Activated CD4-positive, alpha-beta T cell treated with anti-CD3 and anti-CD28 coated beads, Interleukin-2, Interleukin-6, amounts not matched to agents 100 ng/mL and 50 ng/mL, durations not matched to agents 16 hours and 8 hours (primary cell): ENCODE measurements around the gene NNAT.

Experiments used
- DNase-seq: peaks from one replicate; pipeline ENCODE4 v3.0.0-alpha.2; 2020

The NNAT gene

DNA sequence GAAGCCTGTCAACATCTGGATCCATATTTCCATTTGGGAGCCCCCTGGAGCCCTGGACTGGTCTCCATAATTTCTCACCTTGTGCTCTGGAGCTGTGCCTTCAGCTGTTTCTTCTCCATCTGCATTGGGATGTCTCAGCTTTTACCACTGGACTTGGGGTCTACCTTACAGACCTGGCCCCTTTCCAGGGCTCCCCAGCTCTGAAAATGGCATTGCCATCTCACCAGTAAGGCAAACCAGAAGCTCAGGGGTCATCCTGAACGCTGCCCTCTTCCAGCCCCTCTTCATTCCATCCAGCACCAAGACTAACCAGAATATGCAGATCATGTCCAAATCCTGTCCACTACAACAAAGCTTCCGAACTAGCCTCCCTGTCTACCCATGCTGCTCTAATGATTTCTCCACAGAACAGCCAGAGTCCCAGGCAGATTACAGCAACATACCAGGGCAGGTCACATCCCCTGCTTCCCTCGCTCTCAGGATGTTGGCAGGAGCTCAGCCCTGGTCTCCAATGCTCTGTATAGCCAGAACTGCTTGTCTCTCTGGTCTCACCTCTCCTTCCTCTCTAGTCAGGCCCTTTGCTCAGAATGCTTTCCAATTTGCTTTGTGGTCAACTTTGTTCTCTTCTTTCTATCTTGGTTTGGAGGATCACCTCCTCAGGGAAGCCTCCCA, 17.7 kb upstream of the NNAT start:
- DNase-seq = no peak

DNA sequence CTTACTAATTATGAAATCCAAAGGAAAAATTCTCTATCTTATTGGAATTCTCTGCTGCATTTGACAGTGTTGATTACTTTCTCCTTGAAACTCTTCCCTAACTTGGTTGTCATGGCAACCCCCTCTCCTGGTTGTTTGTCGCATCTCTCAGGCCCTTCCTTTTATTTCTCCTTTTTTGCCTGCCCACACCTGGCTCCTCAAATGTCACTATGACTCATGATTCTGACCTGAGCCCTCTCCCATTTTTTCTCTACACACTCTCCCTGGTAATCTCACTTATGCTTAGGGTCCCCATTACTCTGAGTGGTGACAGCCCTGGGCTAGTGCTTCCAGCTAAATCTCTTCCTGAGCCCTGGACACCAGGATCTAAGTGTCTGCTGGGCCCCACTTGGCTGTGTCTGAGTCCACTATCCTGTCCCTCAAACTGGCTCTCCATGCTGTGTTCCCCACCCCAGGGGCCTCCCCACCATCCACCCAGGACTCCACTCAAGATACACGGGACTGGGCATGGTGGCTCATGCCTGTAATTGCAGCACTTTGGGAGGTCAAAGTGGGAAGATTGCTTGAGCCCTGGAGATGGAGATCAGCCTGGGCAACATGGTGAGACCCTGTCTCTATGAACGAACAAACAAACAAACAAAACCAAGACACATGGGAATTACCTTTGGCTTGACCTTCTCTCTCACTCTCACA, 16.5 kb upstream of the NNAT start:
- no peak for DNase-seq

DNA sequence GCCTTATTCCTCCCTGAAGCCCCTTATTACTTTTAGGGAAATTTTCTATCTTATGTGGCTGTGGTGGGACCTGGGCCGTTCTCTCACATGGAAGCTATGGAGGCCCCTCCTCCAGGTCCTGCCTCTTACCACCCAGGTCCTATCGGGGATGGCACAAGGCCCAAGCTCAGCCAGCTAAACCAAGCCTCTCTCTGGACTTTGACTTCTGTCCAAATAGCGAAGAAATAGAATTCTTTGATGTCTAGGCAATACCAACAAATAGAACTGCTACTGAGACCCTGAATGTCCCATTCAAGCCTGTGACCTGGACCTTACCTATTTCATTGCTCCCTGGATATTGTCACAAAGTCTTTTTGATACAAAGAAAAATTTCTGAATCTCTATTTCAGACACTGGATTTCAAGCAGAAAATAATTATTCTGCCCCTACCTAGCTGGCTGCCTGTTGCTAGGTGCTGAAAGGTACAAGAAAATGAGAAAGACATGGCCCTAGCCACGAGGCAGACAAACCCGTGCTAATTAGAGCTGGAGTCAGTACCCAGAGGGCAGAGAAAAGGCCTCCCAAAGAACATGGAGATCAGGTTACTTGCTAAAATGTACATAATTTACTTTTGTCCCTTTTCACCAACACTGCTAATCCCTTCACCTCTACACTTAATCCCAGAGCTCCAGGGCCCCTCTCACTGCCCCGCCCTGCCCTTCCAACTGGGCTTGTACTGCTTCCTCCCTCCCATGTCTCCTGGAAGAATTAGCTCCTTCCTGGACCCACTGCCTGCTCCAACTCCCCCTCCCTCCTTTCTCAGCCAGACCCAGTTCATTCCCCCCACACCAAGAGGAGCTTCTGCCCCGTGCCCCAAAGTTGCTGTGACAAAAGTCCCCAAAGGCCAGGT, 15.5 kb upstream of the NNAT start:
- DNase-seq = no peak

DNA sequence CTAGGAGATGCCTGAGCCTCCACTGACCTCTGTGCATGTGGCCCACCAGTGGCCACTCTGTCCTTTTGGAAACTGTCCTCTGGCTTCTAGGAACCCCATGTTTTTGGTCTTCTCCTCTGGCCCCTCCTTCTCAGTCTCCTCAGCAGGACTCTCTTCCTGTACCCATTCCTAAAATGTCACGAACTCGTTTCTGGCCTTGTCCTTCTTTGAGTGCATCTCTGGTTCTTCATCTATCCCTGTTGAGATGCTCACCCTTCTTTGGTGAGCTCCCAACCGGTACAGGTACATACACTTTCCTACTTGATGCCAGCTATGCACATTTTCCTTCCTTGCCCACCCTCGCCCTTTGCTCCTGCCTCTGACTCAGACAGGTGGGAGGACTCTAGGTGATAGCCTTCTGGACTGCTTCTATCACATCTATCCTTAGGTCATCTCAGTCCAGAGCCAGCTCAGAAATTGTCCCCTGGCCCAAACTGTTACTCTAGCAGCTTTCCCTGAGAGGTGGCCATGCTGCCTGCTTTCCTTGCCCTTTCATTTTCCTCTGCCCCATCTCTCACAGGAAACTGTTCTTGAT, 14.8 kb upstream of the NNAT start:
- no peak for DNase-seq

DNA sequence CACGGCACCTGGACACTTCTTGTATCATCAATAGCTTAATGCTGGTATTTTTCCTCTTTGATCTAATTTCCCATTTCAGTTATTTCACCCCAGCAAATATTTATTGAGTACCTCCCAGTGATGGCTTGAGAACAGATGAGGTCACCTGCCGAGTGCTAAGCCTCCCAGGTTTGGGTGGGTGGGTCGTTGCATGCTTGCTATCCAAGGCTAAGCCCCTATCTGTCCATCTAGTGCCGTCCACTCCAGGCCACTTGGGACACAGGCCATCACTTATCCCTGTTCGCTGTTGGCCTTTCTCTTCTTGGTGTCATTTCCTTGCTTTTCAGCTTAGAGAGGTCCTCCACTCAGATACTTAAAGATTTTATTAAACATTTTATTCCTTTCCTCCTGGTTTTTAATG, 10.8 kb upstream of the NNAT start:
- no peak for DNase-seq

DNA sequence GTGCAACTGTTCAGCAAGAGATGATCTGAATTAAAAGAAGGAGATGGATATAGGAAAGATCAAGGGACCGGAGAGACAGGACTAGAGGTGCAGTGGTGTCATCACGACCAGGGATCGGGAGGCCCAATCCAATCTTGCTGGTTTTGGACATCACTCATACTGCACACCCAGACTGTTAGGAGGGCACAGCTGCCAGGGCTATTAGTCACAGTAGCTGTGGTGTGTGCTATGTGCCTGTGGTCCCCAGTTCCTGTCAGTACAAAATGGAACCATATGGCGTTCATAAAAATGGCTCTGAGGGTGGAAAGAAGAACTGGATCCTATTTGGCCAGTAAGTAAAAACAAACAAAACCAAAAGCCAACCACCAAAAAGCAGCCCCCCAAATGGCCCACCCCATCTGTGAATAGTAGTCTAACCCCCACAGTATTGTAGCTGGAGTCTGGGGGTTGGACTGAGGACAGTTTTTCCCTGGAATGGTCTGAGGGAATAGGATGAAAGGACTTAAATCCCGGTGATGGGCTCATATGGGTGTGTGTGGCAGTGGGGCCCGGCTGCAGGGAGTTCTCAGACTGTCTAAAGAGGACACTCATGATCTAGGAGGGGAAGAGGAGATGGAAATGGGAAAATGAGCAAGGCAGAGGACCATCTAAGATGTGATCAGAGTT, 9.3 kb upstream of the NNAT start:
- DNase-seq = no peak

DNA sequence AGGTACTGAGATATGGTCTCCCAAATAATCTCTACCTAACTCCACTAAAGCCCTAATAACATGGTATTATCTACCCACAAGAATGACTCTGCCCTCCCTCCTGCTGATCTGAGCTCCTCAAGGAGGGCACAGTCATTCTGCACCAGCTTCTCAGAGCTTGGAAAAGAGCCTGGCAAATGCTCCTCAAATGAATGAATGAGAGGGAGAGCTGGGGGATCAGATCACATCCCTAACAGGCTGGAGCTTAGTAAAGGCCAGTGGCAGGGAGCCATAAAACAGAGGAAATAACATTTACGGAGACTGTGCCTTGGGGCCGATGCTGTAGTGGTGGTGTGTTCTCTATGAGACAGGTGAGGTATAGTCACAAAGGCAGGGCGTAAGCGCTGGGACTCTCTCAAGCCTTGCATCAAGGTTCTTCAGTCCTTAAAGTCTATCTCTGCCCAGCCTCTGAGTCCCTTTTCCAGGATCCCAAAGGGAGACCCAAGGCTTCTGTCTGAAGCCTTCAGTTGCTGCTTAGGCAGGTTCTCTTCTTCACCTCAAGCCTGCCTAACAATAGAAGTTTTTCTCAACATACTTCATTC, 7.2 kb upstream of the NNAT start:
- no peak for DNase-seq

DNA sequence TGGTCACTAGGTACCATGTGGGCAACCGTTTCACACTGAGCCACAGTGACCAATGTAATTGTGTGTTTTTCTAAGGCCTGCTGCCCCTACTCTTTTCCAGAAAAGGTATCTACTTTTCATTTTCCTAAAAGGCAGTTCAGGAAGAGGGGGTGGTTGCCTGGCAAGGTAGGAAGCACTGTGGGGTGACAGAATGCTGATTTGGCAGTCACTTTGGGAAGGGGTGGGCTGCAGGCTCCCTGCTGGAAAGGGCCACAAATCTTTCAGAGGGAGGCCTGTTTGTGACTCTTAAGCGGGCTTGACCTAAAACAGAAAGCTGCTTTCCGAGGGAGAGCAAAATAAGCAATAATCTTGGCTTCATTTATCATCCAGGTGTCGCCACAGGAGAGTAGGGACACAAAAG, 5.2 kb upstream of the NNAT start:
- DNase-seq = no peak

DNA sequence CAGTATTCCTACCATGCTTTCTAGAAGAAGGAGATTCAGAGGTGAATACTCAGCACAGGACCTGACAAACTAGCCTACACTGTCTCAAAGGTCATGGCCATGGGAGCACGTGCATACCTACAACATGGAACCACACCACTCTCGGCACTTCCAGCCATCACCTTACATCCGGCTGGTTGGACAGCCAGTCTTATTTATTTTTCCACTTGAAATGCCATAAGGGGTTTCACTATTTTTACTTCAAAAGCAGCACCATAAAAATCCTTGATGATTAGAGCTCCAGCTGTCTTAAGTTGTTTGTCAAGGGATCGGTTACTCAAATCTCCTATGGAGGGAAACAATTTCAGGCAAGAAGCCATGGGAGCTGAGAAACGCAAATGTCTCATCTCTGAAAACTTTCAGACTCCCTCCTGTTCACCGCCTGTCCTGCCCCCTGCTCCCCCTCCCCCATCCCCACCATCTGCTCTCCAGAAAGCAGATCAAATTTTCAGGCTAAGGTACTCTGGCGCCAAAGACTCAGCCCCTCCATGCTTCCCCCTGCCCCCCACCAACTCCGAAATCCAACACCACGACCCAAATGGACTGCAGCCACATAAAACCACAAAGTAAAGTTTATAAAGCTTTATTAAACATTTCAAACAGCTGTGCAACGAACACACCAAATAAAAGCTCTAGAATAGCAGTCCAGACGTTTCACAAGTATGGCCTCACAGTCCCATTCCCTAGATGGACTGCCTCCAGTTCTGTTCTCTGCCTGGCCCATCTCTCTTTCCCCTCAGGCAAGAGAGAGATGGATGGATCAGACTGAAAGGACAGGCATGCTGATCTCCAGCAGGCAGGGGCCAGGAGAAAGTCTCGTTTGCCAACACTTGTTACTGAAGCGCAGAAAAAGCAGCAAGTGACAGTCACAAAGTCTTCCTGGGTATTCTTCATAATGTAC, 4.0 kb upstream of the NNAT start:
- DNase-seq = no peak

DNA sequence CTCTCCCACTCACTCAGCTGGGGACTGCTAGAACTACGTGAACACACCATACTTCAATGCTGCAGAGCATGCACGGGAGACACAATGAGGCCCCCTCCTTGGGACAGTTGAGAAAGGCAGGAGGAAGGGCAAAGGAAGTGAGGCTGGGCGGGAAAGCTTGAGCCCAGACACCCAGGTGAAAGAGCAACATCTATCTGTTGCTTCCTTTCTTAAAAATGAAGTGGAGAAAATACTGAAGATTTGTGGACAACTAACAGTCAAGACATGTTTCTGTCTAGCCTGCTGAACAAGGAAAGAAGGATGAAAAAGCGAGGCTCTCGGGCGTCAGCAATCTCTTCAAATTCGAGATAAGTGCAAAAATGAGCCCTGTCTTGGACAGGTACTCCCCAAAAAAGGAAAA, 3.0 kb upstream of the NNAT start:
- DNase-seq = no peak

DNA sequence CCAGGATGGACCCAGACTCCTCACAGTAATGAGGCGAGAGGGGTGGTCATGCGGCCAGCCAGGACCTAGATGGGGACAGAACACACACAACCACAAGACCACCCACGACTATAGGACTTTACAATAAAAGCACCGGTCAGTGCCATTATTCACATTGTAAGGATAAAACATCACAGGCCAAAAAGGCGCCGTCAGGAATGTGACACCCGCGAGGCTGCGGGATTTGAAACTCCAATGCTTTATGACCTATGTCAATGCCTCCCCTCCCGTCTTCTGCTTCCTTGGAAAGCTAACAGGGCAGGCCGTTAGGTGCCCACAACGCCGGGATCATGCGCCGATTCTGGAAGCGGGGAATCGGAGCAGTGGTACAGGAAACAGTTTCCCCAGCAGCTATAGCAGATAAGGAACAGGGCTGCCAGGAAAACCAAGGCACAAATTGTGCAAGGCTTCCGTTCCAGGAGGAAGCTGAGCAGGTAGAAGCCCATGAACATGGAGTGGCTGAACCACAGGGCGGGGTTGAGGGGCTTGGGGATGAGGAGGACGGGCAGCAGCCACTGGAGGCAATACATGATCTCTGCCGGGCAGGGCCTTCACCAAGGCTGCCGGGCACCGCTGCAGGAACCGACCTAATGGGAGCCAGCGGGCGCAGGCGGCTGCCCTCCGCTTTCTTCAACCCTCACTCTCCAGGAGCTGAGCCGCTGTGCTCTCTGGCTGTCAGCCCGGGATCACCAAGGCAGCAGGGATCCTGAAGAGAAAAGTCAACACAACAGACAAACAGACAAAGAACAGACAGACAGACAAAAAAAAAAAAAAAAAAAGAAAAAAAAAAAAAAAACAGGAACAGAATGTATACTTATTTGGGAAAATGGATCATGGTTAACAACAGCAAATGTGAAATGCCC, 2.2 kb upstream of the NNAT start:
- DNase-seq = no peak

DNA sequence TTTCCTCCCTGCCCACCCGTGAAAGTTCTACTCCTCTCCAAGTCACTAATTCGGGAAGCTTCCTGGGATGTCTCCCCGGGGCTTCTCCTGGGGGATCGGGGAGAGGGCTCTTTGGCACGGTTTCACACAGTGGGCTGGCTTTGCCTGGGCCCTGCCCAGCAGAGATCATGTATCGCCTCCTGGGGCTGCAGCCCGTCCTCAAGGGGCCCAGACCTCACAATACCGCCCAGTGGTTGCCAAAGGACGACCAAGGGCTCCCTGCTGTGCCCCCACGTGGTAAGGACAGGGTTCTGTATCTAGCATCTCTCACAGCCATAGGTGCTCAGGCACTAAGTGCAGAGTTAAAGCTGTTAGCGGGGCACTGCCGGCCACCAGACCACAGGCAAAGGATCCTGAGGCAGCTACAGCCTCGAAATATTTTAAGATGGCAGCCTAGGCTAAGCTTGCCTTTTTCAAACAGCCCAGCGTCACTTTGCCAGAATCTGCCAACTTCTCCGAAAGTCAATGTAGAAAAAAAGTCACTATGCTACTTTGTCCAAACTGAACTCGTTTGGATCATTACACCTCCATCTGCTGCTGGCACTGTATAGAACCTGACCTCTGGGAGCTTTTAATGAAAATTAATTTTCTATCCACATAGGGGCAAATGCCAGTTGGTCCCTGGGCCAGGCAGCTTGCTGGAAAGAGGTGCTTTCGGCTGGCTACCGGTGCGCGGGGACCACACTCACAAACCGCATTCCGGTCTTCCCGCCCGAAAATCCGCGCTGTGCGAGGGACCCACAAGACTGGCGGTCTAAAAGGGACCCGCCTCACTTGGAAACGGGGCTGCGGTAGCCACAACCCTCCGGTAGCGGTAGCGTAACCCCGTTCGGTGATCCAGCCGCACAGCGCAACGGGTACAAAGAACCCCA, 1.3 kb upstream of the NNAT start:
- no peak for DNase-seq

DNA sequence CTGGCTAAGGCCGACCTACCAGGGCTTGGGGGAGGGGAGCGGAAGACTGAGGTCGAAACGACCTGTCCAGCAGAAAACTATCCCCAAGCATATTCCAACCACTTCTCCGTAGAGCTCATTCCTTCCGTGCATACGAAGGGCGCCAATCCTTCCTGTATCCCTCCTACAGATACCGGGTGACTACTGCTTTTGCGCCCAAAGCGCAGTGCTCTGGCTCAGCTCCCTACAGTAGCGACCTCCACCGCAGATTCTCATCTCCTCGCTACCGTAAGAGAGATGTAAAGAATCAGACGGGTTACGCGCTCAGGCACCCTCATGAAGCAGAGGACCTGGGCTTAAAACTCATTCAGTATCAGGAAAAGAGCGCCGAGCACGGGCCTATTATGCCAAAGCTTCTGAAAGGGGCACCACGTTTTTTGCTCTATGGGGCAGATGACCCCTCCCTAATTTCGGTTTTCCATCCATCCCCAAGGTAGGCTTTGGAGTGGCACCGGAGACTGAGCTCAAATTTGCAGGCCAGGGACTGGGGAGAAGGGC, 563 bp upstream of the NNAT start:
- no peak for DNase-seq

DNA sequence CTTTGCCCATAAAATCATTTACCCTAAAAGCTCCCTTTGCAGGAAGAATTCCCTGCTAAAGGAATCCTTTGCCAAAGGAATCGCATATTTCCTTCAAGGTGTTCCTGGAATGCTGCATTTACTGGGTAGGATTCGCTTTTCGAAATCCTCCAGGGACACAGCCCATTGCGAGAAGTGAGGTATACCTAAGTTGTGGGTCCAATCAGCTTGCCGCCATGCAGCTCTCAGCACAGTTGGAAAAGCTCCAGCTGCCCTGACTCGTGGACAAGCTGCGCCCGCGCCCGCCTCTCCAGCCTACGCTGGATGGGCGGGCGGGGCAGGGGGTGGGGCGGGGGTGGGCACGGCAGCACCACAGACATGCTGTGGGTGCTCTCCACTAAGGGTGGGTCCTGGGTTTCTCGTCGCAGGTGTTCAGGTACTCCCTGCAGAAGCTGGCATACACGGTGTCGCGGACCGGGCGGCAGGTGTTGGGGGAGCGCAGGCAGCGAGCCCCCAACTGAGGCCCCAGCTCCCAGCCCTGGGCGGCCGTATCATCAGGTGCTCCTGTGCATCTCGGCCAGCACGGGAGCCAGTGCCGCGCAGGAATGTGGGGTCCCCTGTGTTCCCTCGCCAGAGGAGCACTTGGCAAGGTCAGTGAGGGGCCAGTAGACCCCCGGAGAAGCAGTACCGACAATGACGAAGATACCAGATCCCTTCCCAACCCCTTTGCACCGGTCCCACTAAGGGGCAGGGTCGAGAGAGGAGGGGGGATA, 1.4 kb downstream of the NNAT start:
- no peak for DNase-seq

DNA sequence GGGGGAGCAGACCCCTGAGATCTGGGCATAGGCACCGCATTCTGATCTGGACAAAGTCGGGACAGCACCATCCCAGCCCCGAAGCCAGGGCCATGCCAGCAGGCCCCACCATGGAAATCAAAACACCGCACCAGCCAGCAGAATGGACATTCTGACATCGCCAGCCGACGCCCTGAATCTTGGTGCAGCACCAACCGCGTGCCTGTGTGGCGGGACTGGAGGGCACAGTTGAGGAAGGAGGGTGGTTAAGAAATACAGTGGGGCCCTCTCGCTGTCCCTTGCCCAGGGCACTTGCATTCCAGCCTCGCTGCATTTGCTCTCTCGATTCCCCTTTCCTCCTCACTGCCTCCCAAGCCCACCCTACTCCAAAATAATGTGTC, 2.0 kb downstream of the NNAT start:
- DNase-seq = no peak

DNA sequence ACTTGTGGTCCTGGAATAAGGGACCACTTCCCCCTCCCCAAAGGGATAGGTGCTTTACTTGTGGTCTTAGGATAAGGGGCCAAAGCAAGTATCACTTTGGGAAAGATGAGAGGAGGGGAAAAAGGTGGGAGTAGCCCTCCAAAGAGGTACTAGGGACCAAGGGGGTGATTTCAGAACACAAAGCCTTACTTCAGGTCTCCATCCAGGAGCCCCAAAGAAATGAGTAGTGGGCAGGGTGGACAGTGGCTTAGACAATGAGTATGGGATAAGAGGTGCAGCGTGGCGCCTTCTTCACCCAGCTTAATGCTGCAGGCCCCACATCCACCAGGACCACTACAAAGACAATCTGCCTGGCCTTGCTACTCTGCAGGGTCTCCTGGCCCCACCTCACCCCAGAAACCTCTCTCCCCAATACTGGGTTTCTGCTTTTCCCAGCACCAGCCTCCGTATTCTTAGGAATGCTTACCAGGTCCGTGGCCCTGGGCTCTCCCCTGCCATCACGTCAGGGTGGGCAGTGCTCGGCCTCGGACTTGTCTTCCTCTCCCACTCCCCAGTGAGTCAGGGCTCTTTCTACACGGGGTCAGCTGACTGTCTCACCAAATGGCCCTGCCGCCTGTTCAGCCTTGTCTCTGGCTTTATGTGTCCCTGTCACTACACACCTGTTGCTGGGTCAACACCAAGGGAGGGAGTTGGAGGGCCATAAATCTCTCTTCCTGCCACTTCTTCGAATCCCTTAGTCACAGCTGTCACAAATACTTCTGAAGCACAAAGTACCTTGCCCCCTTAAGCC, 3.1 kb downstream of the NNAT start:
- no peak for DNase-seq
